IMR-90 (cell line): ENCODE results near the gene FAIM2. TPM values are rescaled to one million over a fixed set of nuclear protein-coding genes. Genes with fewer than 3 reads are reported as not detected.

Experiments used
- ATAC-seq: fragments of 200-7000 bp; cut with Tn5 transposase; 2 replicates; pipeline ENCODE4 v1.9.1; 2020; ENCODE audit warnings: low read depth, mild to moderate bottlenecking, moderate library complexity
- BruUV-seq: library from RNA; stranded (reverse); fragments of 400-500 nt; replicated peaks from 2 replicates; lab custom pipeline; 2021; lab: Mats Ljungman, UMichigan
- CTCF ChIA-PET: fragments of 300-600 bp; formaldehyde crosslinking; extraction: SDS; loops from one replicate; lab custom pipeline; 2021; ENCODE audit warnings: antibody characterized with exemption; lab: Yijun Ruan, JAX
- POLR2A ChIA-PET: fragments of 300-600 bp; sonication (Branson Sonifier 250); formaldehyde crosslinking; loops from one replicate; lab custom pipeline; 2022; ENCODE audit warnings: antibody characterized with exemption; ENCODE audit not compliant: unreplicated experiment; lab: Charles Lee
- DNase-seq: peaks from one replicate; pipeline ENCODE4 v3.0.0; 2013
- H2AFZ ChIP-seq: replicated peaks from 2 replicates; pipeline ENCODE3; 2013; ENCODE audit warnings: low read length, mild to moderate bottlenecking; ENCODE audit not compliant: poor library complexity
- H2AK5ac ChIP-seq: 2 replicates; pipeline ENCODE4 v1.6.1; 2013; ENCODE audit warnings: low read depth, low read length, inconsistent platforms
- H2AK9ac ChIP-seq: replicated peaks from 2 replicates; pipeline ENCODE3; 2013; ENCODE audit warnings: mild to moderate bottlenecking, low read depth, low read length, moderate library complexity; ENCODE audit not compliant: poor library complexity
- H2BK120ac ChIP-seq: 2 replicates; pipeline ENCODE4 v1.6.1; 2013; ENCODE audit warnings: low read depth, low read length, inconsistent platforms
- H2BK15ac ChIP-seq: 3 replicates; pipeline ENCODE4 v1.6.1; 2013; ENCODE audit warnings: low read depth, low read length, inconsistent platforms
- H2BK20ac ChIP-seq: 2 replicates; pipeline ENCODE4 v1.6.1; 2013; ENCODE audit warnings: low read depth, mild to moderate bottlenecking, inconsistent platforms, low read length, moderate library complexity
- H2BK5ac ChIP-seq: 2 replicates; pipeline ENCODE4 v1.6.1; 2013; ENCODE audit warnings: mild to moderate bottlenecking, low read depth, low read length, inconsistent platforms; ENCODE audit not compliant: poor library complexity, severe bottlenecking
- H3K14ac ChIP-seq: replicated peaks from 2 replicates; pipeline ENCODE4 v1.6.1; 2013; ENCODE audit warnings: low read depth, low read length, inconsistent platforms
- H3K18ac ChIP-seq: 2 replicates; pipeline ENCODE4 v1.6.1; 2013; ENCODE audit warnings: low read depth, low read length, control low read depth
- H3K23ac ChIP-seq: 2 replicates; pipeline ENCODE4 v1.6.1; 2013; ENCODE audit warnings: low read depth, low read length, inconsistent platforms
- H3K27ac ChIP-seq: 2 replicates; pipeline ENCODE4 v1.5.1; 2013; ENCODE audit warnings: mild to moderate bottlenecking, control low read depth, low read length; ENCODE audit not compliant: insufficient read depth
- H3K27me3 ChIP-seq: 2 replicates; pipeline ENCODE4 v1.6.1; 2013; ENCODE audit warnings: low read length; ENCODE audit not compliant: control insufficient read depth, insufficient read depth
- H3K36me3 ChIP-seq: 2 replicates; pipeline ENCODE4 v1.6.1; 2013; ENCODE audit warnings: low read length, mixed read lengths; ENCODE audit not compliant: control insufficient read depth, insufficient read depth
- H3K4ac ChIP-seq: 2 replicates; pipeline ENCODE4 v1.6.1; 2013; ENCODE audit warnings: low read depth, low read length, inconsistent platforms
- H3K4me1 ChIP-seq: 2 replicates; pipeline ENCODE4 v1.6.1; 2013; ENCODE audit warnings: low read length, mixed read lengths; ENCODE audit not compliant: control insufficient read depth, insufficient read depth
- H3K4me2 ChIP-seq: 2 replicates; pipeline ENCODE4 v1.6.1; 2013; ENCODE audit warnings: low read depth, mild to moderate bottlenecking, control low read depth, low read length, moderate library complexity
- H3K4me3 ChIP-seq: 2 replicates; pipeline ENCODE4 v1.5.1; 2013; ENCODE audit warnings: low read depth, mild to moderate bottlenecking, control low read depth, low read length, moderate library complexity; ENCODE audit not compliant: insufficient read depth
- H3K56ac ChIP-seq: 2 replicates; pipeline ENCODE4 v1.6.1; 2013; ENCODE audit warnings: low read length, inconsistent platforms; ENCODE audit not compliant: insufficient read depth; ENCODE audit errors: extremely low read depth
- H3K79me1 ChIP-seq, 2 experiments: 2 replicates each; pipeline ENCODE4 v1.6.1; 2013; ENCODE audit warnings: low read length in 2 of 2, inconsistent platforms in 1 of 2, low read depth in 1 of 2
- H3K9ac ChIP-seq: 2 replicates; pipeline ENCODE4 v1.6.1; 2013; ENCODE audit warnings: low read depth, low read length, control low read depth
- H3K9me1 ChIP-seq: 2 replicates; pipeline ENCODE4 v1.6.1; 2013; ENCODE audit warnings: low read length, inconsistent platforms; ENCODE audit not compliant: insufficient read depth
- H3K9me3 ChIP-seq: 2 replicates; pipeline ENCODE4 v1.6.1; 2013; ENCODE audit warnings: low read length; ENCODE audit not compliant: control insufficient read depth, insufficient read depth
- H4K20me1 ChIP-seq: 2 replicates; pipeline ENCODE4 v1.6.1; 2013; ENCODE audit warnings: low read length, inconsistent platforms; ENCODE audit not compliant: insufficient read depth
- H4K5ac ChIP-seq: 2 replicates; pipeline ENCODE4 v1.6.1; 2013; ENCODE audit warnings: mild to moderate bottlenecking, low read depth, low read length, control low read depth
- H4K8ac ChIP-seq, 2 experiments: 2 replicates each; pipeline ENCODE4 v1.6.1; 2013; ENCODE audit warnings: low read depth in 2 of 2, low read length in 2 of 2, control low read depth in 1 of 2, inconsistent platforms in 1 of 2
- H4K91ac ChIP-seq: 2 replicates; pipeline ENCODE4 v1.6.1; 2013; ENCODE audit warnings: low read depth, low read length, inconsistent platforms; ENCODE audit not compliant: insufficient read depth
- BHLHE40 ChIP-seq: fragments of 150-350 bp; IDR thresholded peaks from 2 replicates; pipeline ENCODE4 v1.6.1; 2016; ENCODE audit warnings: mild to moderate bottlenecking, low read depth, low read length
- CHD1 ChIP-seq: IDR thresholded peaks from 2 replicates; pipeline ENCODE4 v1.6.1; 2012; ENCODE audit warnings: low read depth, low read length, improper control_type of control experiment
- MAZ ChIP-seq: IDR thresholded peaks from 2 replicates; pipeline ENCODE4 v1.6.1; 2012; ENCODE audit warnings: low read depth, mild to moderate bottlenecking, low read length, improper control_type of control experiment, moderate library complexity, borderline replicate concordance
- POLR2A ChIP-seq: IDR thresholded peaks from 2 replicates; pipeline ENCODE4 v1.6.1; 2012; ENCODE audit warnings: mild to moderate bottlenecking, low read depth, low read length
- RAD21 ChIP-seq: IDR thresholded peaks from 2 replicates; pipeline ENCODE4 v1.6.1; 2012; ENCODE audit warnings: low read length, improper control_type of control experiment
- RCOR1 ChIP-seq: IDR thresholded peaks from 2 replicates; pipeline ENCODE4 v1.6.1; 2012; ENCODE audit warnings: mild to moderate bottlenecking, low read length, improper control_type of control experiment; ENCODE audit not compliant: insufficient replicate concordance
- RFX5 ChIP-seq: IDR thresholded peaks from 2 replicates; pipeline ENCODE4 v1.8.0; 2012; ENCODE audit warnings: low read depth, mild to moderate bottlenecking, low read length, moderate library complexity
- USF2 ChIP-seq: fragments of 150-350 bp; IDR thresholded peaks from 2 replicates; pipeline ENCODE4 v1.6.1; 2017; ENCODE audit warnings: mild to moderate bottlenecking, antibody characterized with exemption, low read length, low read depth
- WGBS, 2 experiments: methylation state at CpG; one replicate each; pipeline versions ENCODE4 v1.1.5 to v1.1.7; 2013; ENCODE audit warnings: missing lambda C conversion rate in 2 of 2; ENCODE audit not compliant: insufficient read length in 1 of 2; ENCODE audit errors: extremely low coverage in 2 of 2; 5-methylcytosine and 5-hydroxymethylcytosine counted together
- dilution Hi-C: fragments of 300-500 bp; cut with HindIII; formaldehyde crosslinking; loops from one replicate; pipeline ENCODE4 v1.14.3; 2018; ENCODE audit warnings: low sequenced_read_pairs; ENCODE audit not compliant: unreplicated experiment
- in situ Hi-C: fragments of 300-500 bp; cut with MboI; formaldehyde crosslinking; loops from 3 replicates; pipeline ENCODE4 v1.14.3; 2019; ENCODE audit warnings: low sequenced_read_pairs, inconsistent platforms, mixed read lengths
- intact Hi-C: fragments of 100-400 bp; cut with micrococcal nuclease; formaldehyde crosslinking; loops from 2 replicates; pipeline ENCODE4 v1.10.0; 2022
- polyA plus RNA-seq, 3 experiments: library from polyadenylated mRNA; depleted of rRNA; stranded (reverse); fragments of >200 nt; gene quantifications; 2 replicates each; pipeline ENCODE4 v1.2.3, GENCODE V29; 2012; ENCODE audit warnings: low replicate concordance in 1 of 3
- total RNA-seq: library from RNA; depleted of rRNA; stranded (reverse); fragments of >200 nt; gene quantifications from 2 replicates; pipeline ENCODE4 v1.2.3, GENCODE V29; 2012

FAIM2 gene
- total and polyA plus RNA-seq, 2 of the 4 experiments (the other 2 are of a cell fraction) = 0.72 to 5.3 TPM

- ATAC-seq = no peak
- peaks cover 24% of the 10 kb centered on the region for H3K27me3 ChIP-seq
Measured at GRCh38 chr12:49901986-49902385, 1.7 kb downstream of the FAIM2 start.

More at GRCh38 chr12:49901986-49902385, 1.7 kb downstream of the FAIM2 start:
- Histone ChIP-seq H3K14ac (no peak overlapping the region), H4K5ac (no peak overlapping the region), H2BK5ac (no peak overlapping the region), H2BK20ac (no peak overlapping the region), H3K4ac (no peak overlapping the region), H3K36me3 (no peaks in the 10 kb centered on the region), H3K9me3 (no peaks in the 10 kb centered on the region), H2AK9ac (peak overlapping the region; percentile 5), H3K9me1 (peaks cover 11% of the 10 kb centered on the region), H3K4me1 (peaks cover 11% of the 10 kb centered on the region; the same call in 1 of the 2 replicates), H2BK15ac (no peak overlapping the region), H2AFZ (peak overlapping the region; percentile 11), H3K56ac (no peak overlapping the region), H3K18ac (no peak overlapping the region), H4K8ac (no peak overlapping the region), H3K79me1 (no peaks in the 10 kb centered on the region), H3K9ac (no peak overlapping the region), H4K20me1 (no peaks in the 10 kb centered on the region), H4K91ac (no peak overlapping the region), H2AK5ac (no peak overlapping the region), H3K23ac (no peak overlapping the region), H3K4me2 (no peak overlapping the region), H2BK120ac (no peak overlapping the region), H3K4me3 (no peak overlapping the region), H3K27ac (no peak overlapping the region)
- WGBS, 2 experiments = 71% methylated on average over 1 of the region's 5 CpGs; no CpG with 5 or more reads in 1 of the 2 experiments
- in situ Hi-C loops (no loop called here), intact Hi-C loops (no loop called here), dilution Hi-C loops (no loop called here)
- no TSS peak for BruUV-seq
- TF ChIP-seq RFX5 (no peak), BHLHE40 (no peak), RAD21 (no peak), RCOR1 (no peak), MAZ (no peak), POLR2A (no peak), CHD1 (no peak), USF2 (no peak)
- CTCF ChIA-PET = no interaction called here
- POLR2A ChIA-PET = no interaction called here
- DNase-seq = no peak
